ENCODE results near the gene SLC16A2.
"Not testable (repeated sequence)": the region's sequence is repeated elsewhere in the genome, so short reads cannot be mapped to it uniquely, and the experiment has no call there.

SLC16A2 gene

DNA sequence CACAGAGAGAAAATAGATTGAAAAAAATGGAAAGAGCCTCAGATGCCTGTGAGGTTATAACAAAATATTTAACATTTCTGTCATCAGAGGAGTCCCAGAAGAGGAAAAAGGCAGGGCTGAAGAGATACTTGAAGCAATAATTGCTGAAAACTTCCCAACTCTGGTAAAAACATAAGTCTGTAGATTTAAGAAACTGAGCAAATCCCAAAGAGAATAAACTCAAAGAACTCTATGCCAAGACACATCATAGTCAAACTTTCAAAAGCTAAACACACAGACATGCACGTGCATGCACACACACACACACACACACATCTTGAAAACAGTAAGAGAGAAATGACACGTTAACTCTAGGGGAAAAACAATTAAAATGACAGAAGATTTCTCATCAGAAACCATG is 94.1 kb downstream of the SLC16A2 start:
- CTCF ChIA-PET: interaction anchor here (0.6 to 1.5 kb wide), 3 partner anchors 9 to 961 kb away, joined by 3 to 4 read pairs (median 4); no protein-coding TSS in a partner anchor
- Histone ChIP-seq H3K4me3 (ENCODE audit: low read depth, low read length) (no peak overlapping the region), H3K9me3 (ENCODE audit: control insufficient read depth, insufficient read depth, low read depth, low read length) (no peaks in the 10 kb centered on the region), H3K36me3 (ENCODE audit: control insufficient read depth in 2 of 2, insufficient read depth in 1 of 2, low read length in 2 of 2) (no peaks in the 10 kb centered on the region; a peak in 1 of 3 replicates), H3K27ac (ENCODE audit: extremely low read depth, low read depth, low read length) (no peak overlapping the region), H3K4me1 (ENCODE audit: control insufficient read depth, insufficient read depth, low read length) (peaks cover 8% of the 10 kb centered on the region; the same call in 1 of the 2 replicates)
- TF ChIP-seq GLI2 (tag by site-specific recombination; IDR thresholded peaks at IDR 0.05; ENCODE audit: borderline replicate concordance, low read depth) (no peak), ZFP41 (tag by site-specific recombination; IDR thresholded peaks at IDR 0.05; ENCODE audit: borderline replicate concordance) (no peak), ZNF514 (tag by site-specific recombination; IDR thresholded peaks at IDR 0.05) (no peak), ZBTB1 (tag by site-specific recombination; IDR thresholded peaks at IDR 0.05) (no peak), ZNF658 (tag by site-specific recombination; IDR thresholded peaks at IDR 0.05) (no peak), ZIC2 (tag by site-specific recombination; IDR thresholded peaks at IDR 0.05) (no peak)
- TF ChIP-seq, protein P1, sequence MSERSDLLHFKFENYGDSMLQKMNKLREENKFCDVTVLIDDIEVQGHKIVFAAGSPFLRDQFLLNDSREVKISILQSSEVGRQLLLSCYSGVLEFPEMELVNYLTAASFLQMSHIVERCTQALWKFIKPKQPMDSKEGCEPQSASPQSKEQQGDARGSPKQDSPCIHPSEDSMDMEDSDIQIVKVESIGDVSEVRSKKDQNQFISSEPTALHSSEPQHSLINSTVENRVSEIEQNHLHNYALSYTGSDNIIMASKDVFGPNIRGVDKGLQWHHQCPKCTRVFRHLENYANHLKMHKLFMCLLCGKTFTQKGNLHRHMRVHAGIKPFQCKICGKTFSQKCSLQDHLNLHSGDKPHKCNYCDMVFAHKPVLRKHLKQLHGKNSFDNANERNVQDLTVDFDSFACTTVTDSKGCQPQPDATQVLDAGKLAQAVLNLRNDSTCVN (tag by site-specific recombination; optimal IDR thresholded peaks at IDR 0.05): no peak
- POLR2A ChIA-PET: no interaction called here

GRCh38 chrX:74516013-74516412 is 94.7 kb downstream of the SLC16A2 start:
- H3K27ac ChIP-seq (ENCODE audit: extremely low read depth, low read depth, low read length); POLR2A ChIA-PET; H3K36me3 ChIP-seq (ENCODE audit: control insufficient read depth in 2 of 2, insufficient read depth in 1 of 2, low read length in 2 of 2); H3K4me1 ChIP-seq (ENCODE audit: control insufficient read depth, insufficient read depth, low read length); H3K9me3 ChIP-seq (ENCODE audit: control insufficient read depth, insufficient read depth, low read depth, low read length); H3K4me3 ChIP-seq (ENCODE audit: low read depth, low read length): not testable (repeated sequence)
- CTCF ChIA-PET: interaction anchor here (0.6 to 1.5 kb wide), 3 partner anchors 9 to 962 kb away, joined by 3 to 4 read pairs (median 4); no protein-coding TSS in a partner anchor

DNA sequence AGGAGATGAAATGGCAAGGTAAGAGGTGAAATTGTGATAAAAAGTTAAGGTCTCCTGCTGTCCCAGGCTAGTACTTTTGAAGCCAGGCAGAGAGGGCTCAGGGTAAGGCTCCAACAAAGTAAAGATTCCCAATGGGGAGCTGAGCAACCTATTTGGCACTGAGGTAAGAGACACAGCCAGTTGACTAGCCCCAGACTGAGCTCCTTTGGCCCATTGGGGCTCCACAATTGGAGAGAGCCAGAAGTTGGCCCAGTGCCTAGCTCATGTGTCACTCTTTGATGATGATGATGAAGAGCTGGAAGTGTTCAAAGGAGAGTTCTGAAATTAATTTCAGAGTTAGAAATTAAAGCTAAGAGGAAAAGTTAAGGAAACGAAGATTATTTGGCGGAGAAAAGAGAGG is 98.6 kb downstream of the SLC16A2 start:
- no peak overlapping the region for H3K4me3 ChIP-seq (ENCODE audit: low read depth, low read length)
- CTCF ChIA-PET: interaction anchor here (4.2 kb wide), 1 partner anchor 15 kb away, joined by 18 read pairs; no protein-coding TSS in a partner anchor

DNA sequence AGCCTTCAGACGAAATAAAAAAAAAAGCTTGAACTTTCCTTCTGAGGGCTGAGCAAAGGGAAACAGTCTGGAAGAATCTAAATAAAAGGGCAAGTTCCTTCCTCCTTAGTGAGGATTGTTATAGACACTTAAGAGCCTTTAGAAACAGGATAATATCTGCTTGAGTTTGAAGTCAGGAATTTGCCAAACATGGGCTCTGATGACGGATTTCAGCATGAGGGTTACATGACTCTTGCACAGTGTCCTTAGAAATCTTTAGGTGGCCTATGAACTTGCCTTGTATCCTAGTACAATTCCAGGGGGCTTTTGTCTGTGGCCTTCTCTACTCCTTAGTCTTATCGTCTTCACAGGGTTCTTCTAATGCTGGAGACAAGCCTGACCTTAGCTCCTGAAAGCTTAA is 99.0 kb downstream of the SLC16A2 start:
- ChIA-PET POLR2A (interaction anchor here (0.7 kb wide), 1 partner anchor 72 kb away, joined by 3 read pairs; no protein-coding TSS in a partner anchor), CTCF (interaction anchor here (4.2 kb wide), 1 partner anchor 14 kb away, joined by 18 read pairs; no protein-coding TSS in a partner anchor)
- Histone ChIP-seq H3K36me3 (ENCODE audit: control insufficient read depth in 2 of 2, insufficient read depth in 1 of 2, low read length in 2 of 2) (no peaks in the 10 kb centered on the region; a peak in 1 of 3 replicates), H3K27ac (ENCODE audit: extremely low read depth, low read depth, low read length) (no peak overlapping the region), H3K4me3 (ENCODE audit: low read depth, low read length) (no peak overlapping the region), H3K9me3 (ENCODE audit: control insufficient read depth, insufficient read depth, low read depth, low read length) (no peaks in the 10 kb centered on the region), H3K4me1 (ENCODE audit: control insufficient read depth, insufficient read depth, low read length) (no peaks in the 10 kb centered on the region)
- TF ChIP-seq ZNF404 (tag by site-specific recombination; IDR thresholded peaks at IDR 0.05) (no peak), CTCF (tag by site-specific recombination; IDR thresholded peaks at IDR 0.05) (no peak), SP3 (tag by site-specific recombination; IDR thresholded peaks at IDR 0.05) (no peak), WT1 (tag by site-specific recombination; IDR thresholded peaks at IDR 0.05) (no peak), ZNF660 (tag by site-specific recombination; IDR thresholded peaks at IDR 0.05) (no peak), BCL11B (tag by site-specific recombination; IDR thresholded peaks at IDR 0.05; ENCODE audit: low read depth) (no peak), ZNF768 (tag by site-specific recombination; IDR thresholded peaks at IDR 0.05) (no peak), HOXC10 (CRISPR knock-in tag; IDR thresholded peaks at IDR 0.05) (no peak), GLIS2 (tag by site-specific recombination; IDR thresholded peaks at IDR 0.05) (no peak), SP2 (tag by site-specific recombination; IDR thresholded peaks at IDR 0.05) (no peak), ZNF426 (tag by site-specific recombination; IDR thresholded peaks at IDR 0.05) (no peak), ZNF202 (tag by site-specific recombination; IDR thresholded peaks at IDR 0.05; ENCODE audit: borderline replicate concordance) (no peak)

More for the DNA sequence above, 98.6 kb downstream of the SLC16A2 start:
- TF ChIP-seq ZNF423 (tag by site-specific recombination; IDR thresholded peaks at IDR 0.05) (no peak), ZNF214 (tag by site-specific recombination; IDR thresholded peaks at IDR 0.05; ENCODE audit: borderline replicate concordance) (no peak), ZNF776 (tag by site-specific recombination; IDR thresholded peaks at IDR 0.05; ENCODE audit: borderline replicate concordance) (no peak), ZNF521 (tag by site-specific recombination; IDR thresholded peaks at IDR 0.05) (no peak), EGR2 (tag by site-specific recombination; IDR thresholded peaks at IDR 0.05; ENCODE audit: low read depth) (no peak), ZNF785 (tag by site-specific recombination; IDR thresholded peaks at IDR 0.05) (no peak), HOXA7 (CRISPR knock-in tag; IDR thresholded peaks at IDR 0.05; ENCODE audit: borderline replicate concordance) (no peak), GLI4 (tag by site-specific recombination; IDR thresholded peaks at IDR 0.05) (no peak), ZNF585B (tag by site-specific recombination; IDR thresholded peaks at IDR 0.05) (no peak), ZNF658 (tag by site-specific recombination; IDR thresholded peaks at IDR 0.05) (no peak), ZNF555 (tag by site-specific recombination; conservative IDR thresholded peaks at IDR 0.05) (no peak), ZNF114 (tag by site-specific recombination; IDR thresholded peaks at IDR 0.05) (no peak), ZEB2 (tag by site-specific recombination; IDR thresholded peaks at IDR 0.05) (no peak), ZNF747 (tag by site-specific recombination; IDR thresholded peaks at IDR 0.05) (no peak)
- no peaks in the 10 kb centered on the region for H3K4me1 ChIP-seq (ENCODE audit: control insufficient read depth, insufficient read depth, low read length)
- no peaks in the 10 kb centered on the region; a peak in 1 of 3 replicates for H3K36me3 ChIP-seq (ENCODE audit: control insufficient read depth in 2 of 2, insufficient read depth in 1 of 2, low read length in 2 of 2)
- H3K9me3 ChIP-seq (ENCODE audit: control insufficient read depth, insufficient read depth, low read depth, low read length): no peaks in the 10 kb centered on the region
- POLR2A ChIA-PET: interaction anchor here (0.7 kb wide), 1 partner anchor 71 kb away, joined by 3 read pairs; no protein-coding TSS in a partner anchor
- no peak overlapping the region for H3K27ac ChIP-seq (ENCODE audit: extremely low read depth, low read depth, low read length)

Measured in HEK293 (cell line).